Activated T-helper 17 cell treated with anti-CD3 and anti-CD28 coated beads, Interleukin-2, amount 50 U/mL, for 72 hours (primary cell): ENCODE data around the gene TAS2R30. TPM values are rescaled to one million over a fixed set of nuclear protein-coding genes. Genes with fewer than 3 reads are reported as not detected.

Source experiments
- ATAC-seq: fragments of 150-1000 bp; cut with Tn5 transposase; replicated peaks from 2 replicates; pipeline ENCODE4 v1.10.0; 2021; ENCODE audit warnings: mild to moderate bottlenecking, moderate library complexity
- H3K27ac Mint-ChIP-seq: one replicate; pipeline ENCODE4 v1.8.0; 2022; ENCODE audit warnings: mixed read lengths
- H3K27me3 Mint-ChIP-seq: one replicate; pipeline ENCODE4 v1.8.0; 2022; ENCODE audit warnings: mixed read lengths
- H3K36me3 Mint-ChIP-seq: one replicate; pipeline ENCODE4 v1.8.0; 2022; ENCODE audit warnings: low read depth, mild to moderate bottlenecking, mixed read lengths
- H3K4me1 Mint-ChIP-seq: one replicate; pipeline ENCODE4 v1.8.0; 2022; ENCODE audit warnings: mixed read lengths
- H3K4me3 Mint-ChIP-seq: one replicate; pipeline ENCODE4 v1.8.0; 2022; ENCODE audit warnings: mild to moderate bottlenecking, mixed read lengths
- H3K9me3 Mint-ChIP-seq: one replicate; pipeline ENCODE4 v1.8.0; 2022; ENCODE audit warnings: mixed read lengths
- total RNA-seq, 2 donors: library from RNA; stranded (reverse); gene quantifications; one replicate each; pipeline ENCODE4 v1.2.3, GENCODE V29; 2022

TAS2R30 gene, protein sequence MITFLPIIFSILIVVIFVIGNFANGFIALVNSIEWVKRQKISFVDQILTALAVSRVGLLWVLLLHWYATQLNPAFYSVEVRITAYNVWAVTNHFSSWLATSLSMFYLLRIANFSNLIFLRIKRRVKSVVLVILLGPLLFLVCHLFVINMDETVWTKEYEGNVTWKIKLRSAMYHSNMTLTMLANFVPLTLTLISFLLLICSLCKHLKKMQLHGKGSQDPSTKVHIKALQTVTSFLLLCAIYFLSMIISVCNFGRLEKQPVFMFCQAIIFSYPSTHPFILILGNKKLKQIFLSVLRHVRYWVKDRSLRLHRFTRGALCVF
- total RNA-seq, result 1 to 10 TPM; 4.0 to 6.0 TPM

DNA sequence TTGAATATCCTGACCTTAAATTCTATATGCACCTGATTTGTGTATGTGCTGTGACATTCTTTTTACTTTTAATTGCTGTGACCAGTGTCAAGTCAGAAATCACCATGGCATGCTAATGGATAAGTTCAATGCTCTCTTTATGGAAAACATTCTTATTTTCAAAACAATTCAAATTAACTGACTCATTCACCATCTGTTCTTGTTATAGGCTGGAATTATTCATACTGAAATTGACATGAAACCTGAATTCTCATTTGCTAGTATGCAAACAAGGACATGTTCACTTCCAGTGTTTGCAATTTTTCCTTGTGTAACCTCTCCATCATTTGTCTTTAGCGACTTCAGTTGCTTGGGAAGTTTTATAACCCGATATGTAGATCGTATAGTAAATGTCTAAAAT is at the start of gene TAS2R30:
TAS2R30 (minus strand) TSS at position 340 of the 400 bp plus-strand sequence. CDS start 400 bp downstream, outside the sequence.
- no peaks in the 10 kb centered on the region for H3K27me3 Mint-ChIP-seq
- H3K36me3 Mint-ChIP-seq, result peaks cover 15% of the 10 kb centered on the region
- peak within 1 kb of the TSS; percentile 44 for H3K27ac Mint-ChIP-seq
- no peak within 1 kb of the TSS for H3K4me3 Mint-ChIP-seq
- H3K4me1 Mint-ChIP-seq, result peaks cover 21% of the 10 kb centered on the region
- peak; percentile 58 for ATAC-seq
- no peaks in the 10 kb centered on the region for H3K9me3 Mint-ChIP-seq

DNA sequence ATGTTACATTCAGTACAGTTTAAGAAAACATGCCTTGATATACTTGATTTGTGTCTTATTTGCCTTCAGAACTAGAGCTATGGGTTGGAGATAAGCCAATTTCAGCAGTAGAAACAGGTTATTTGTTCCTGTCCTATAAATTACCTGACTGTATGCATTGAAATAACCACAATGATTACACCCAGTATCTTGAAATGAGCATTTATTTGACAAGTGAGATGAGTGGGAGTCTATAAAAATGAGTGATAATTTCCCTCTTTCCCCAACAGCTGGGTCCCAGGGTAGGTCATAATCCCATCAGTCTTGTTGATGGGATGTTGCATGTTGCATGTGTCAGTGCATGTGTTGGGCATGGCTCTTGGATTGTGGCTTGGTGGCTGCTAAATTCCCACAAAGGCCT is 48.6 kb upstream of the TAS2R30 start:
- Mint-ChIP-seq H3K4me1 (no peaks in the 10 kb centered on the region), H3K36me3 (no peaks in the 10 kb centered on the region), H3K4me3 (no peak overlapping the region), H3K27me3 (no peaks in the 10 kb centered on the region), H3K9me3 (no peaks in the 10 kb centered on the region), H3K27ac (no peak overlapping the region)
- ATAC-seq, result peak; percentile 58

DNA sequence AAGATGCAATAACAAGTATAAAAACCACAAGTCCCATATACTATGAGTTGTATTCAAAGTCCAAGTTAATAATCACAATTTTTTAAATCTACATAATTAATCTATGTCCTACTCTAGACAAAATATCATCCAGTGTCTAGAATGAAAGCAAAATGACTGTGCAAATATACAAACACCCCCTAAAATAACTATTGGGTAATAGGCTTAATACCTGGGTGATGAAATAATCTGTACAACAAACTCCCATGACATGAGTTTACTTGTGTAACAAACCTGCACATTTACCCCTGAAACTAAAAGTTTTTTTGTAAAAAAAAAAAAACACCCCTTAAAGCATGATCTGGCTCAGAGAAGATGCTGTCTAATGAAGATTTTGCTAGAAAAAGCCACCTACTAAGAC is 48.1 kb upstream of the TAS2R30 start:
- Mint-ChIP-seq H3K36me3 (no peaks in the 10 kb centered on the region), H3K4me3 (no peak overlapping the region), H3K27me3 (no peaks in the 10 kb centered on the region), H3K9me3 (no peaks in the 10 kb centered on the region), H3K27ac (no peak overlapping the region), H3K4me1 (no peaks in the 10 kb centered on the region)
- ATAC-seq, result no peak

DNA sequence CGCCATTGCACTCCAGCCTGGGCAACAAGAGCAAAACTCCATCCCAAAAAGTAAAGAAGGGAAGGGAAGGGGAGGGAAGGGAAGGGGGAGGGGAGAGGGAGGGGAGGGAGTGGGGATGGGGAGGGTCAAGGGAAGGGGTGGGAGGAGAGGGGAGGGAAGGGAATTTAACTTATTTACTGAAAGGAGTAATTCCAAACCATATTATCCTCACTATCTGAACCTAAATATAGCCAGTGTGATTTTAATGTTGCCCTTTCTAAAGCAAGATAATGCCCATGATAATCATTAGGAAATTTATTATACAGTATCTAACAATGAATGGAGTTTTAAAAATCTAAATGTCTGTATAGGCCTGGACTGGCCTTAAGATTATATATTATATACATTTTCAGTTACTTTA is 43.8 kb upstream of the TAS2R30 start:
- ATAC-seq, result no peak
- H3K36me3 Mint-ChIP-seq, result peaks cover 30% of the 10 kb centered on the region
- H3K4me3 Mint-ChIP-seq, result no peak overlapping the region
- no peaks in the 10 kb centered on the region for H3K27me3 Mint-ChIP-seq
- peaks cover 5% of the 10 kb centered on the region for H3K4me1 Mint-ChIP-seq
- no peaks in the 10 kb centered on the region for H3K9me3 Mint-ChIP-seq
- H3K27ac Mint-ChIP-seq, result no peak overlapping the region

DNA sequence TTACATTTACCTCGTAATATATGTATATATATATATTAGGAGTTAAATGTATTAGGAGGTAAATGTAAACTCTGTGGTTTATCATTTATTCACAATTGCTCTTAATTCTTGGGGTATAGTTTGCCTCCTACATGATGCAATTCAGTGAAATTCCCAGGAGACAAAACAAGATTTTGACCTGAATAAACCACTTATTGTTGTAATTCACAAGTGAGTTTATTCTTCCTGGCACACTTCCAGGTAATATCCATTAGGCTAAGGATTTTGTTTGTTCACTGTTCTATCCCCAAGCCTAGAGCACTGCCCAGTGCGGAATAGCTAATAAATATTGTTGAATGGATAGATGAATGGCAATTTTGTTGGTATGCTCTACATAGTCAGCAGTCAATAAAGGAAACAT is 39.6 kb upstream of the TAS2R30 start:
- H3K4me1 Mint-ChIP-seq, result peaks cover 26% of the 10 kb centered on the region
- no peaks in the 10 kb centered on the region for H3K9me3 Mint-ChIP-seq
- peaks cover 69% of the 10 kb centered on the region for H3K36me3 Mint-ChIP-seq
- no peak overlapping the region for H3K27ac Mint-ChIP-seq
- no peak for ATAC-seq
- H3K27me3 Mint-ChIP-seq, result no peaks in the 10 kb centered on the region
- no peak overlapping the region for H3K4me3 Mint-ChIP-seq

DNA sequence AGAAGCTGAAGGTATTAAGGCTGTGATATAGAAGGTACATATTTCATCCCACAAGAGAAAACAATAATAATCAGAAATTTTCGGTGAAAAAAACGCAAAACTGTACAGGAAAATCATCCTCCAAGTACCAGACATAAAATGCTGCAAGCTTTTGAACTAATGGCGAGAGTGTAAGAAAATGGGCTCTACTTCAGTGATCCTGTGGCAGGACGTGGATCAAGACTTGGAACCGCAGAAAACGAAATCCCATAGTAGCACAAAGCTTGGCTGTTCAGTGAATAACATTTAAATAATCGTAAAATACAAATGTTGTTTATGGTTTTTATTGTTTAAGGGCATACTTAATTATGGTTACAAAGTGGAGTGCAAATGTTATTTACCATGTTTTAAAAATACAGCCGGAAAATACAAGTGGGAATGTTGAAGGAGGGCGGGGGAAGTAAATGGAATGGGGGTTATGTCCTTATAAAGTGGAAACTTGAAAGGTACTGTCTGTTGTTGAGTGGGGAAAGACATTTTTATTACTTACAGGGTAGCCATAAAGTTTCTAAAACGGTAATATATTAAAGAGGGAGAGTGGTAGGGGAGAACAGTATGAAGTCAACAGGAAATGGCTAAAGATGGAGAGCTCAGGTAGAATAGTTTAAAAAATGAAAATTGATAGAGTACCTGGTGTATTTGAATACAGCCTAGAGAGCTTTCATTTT is 37.7 kb upstream of the TAS2R30 start:
- peaks cover 88% of the 10 kb centered on the region for H3K36me3 Mint-ChIP-seq
- peak overlapping the region; percentile 100 for H3K27ac Mint-ChIP-seq
- H3K4me3 Mint-ChIP-seq, result peak overlapping the region; percentile 100
- no peak for ATAC-seq
- H3K27me3 Mint-ChIP-seq, result no peaks in the 10 kb centered on the region
- no peaks in the 10 kb centered on the region for H3K9me3 Mint-ChIP-seq
- peaks cover 38% of the 10 kb centered on the region for H3K4me1 Mint-ChIP-seq

DNA sequence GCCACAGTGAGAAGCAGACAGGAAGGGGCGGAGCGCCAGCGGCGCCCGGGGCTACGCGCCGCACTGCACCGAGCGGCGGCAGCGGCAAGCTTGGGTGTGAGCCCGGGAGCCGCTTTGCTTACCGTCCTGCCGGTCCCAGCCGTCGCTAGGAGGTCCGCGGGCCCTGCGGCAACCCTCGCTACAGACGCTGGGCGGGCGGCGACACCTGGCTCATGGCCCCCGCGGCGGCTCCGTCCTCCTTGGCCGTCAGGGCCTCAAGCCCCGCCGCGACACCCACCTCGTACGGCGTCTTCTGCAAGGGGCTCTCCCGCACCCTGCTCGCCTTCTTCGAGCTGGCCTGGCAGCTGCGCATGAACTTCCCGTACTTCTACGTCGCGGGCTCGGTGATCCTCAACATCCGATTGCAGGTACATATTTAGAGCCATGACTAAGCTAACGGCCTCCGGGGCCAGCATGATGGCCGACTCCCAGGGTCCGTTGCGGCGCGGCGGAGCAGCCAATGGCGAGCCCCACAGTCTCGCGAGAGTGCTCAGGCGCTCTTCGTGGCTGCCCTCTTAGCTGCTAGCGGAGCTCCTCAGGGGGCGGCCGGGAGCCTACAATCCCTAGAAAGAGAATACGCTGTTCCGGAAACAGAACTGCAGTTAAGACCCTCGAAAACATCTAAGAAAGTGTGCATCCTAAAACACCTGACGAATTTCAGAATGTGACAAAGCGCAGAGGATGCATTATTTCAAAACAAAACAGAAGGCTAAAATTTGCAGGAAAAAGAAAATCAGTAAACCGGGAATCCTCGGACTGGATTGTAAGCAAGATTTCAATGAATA is 36.9 kb upstream of the TAS2R30 start, which contains the start of gene SMIM10L1:
SMIM10L1 (plus strand) TSS at position 50 of the 824 bp plus-strand sequence; CDS start at position 213, 163 bp downstream.
- Mint-ChIP-seq H3K4me3 (peak within 1 kb of the TSS; percentile 100), H3K36me3 (peaks cover 88% of the 10 kb centered on the region), H3K9me3 (no peaks in the 10 kb centered on the region), H3K27ac (peak within 1 kb of the TSS; percentile 100), H3K27me3 (no peaks in the 10 kb centered on the region), H3K4me1 (peaks cover 38% of the 10 kb centered on the region)
- ATAC-seq, result peak; percentile 97

DNA sequence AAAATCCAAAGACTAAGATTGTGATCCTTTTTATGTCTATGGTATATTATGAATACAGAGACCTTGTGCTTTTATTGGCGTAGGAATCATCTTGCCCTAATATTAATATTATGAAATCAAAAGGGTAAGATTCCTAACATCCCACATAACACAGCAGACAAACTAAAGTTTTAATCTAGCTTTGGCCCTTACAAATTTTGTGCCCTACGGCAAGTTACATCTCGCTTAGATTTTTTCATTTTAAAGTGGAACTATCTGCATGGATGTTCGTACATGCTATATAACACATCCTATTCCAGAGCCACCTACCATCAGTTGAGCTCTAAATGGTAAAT is 36.3 kb upstream of the TAS2R30 start:
- Mint-ChIP-seq H3K27me3 (no peaks in the 10 kb centered on the region), H3K4me1 (peaks cover 38% of the 10 kb centered on the region)

DNA sequence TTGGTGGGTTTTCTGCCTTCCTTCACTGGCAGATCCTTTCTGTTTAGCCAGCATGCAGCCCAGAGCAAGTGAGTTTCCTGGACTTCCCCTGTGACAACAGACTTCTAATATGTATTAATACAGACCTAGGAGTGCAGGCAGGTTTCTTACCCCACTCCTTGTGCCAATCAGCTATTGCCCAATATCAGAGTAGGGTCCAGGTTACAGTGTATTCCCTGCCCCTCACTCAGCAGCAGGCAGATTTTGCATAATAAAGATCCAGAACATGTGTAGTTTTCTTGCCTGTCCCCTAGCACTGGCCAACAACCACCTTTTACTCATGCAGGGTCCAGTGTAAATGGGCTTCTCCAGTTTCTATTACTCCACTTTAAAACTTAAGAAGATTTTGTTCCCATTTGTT is 31.9 kb upstream of the TAS2R30 start:
- no peaks in the 10 kb centered on the region for H3K27me3 Mint-ChIP-seq
- no peak overlapping the region for H3K27ac Mint-ChIP-seq
- peaks cover 41% of the 10 kb centered on the region for H3K4me1 Mint-ChIP-seq
- H3K9me3 Mint-ChIP-seq, result no peaks in the 10 kb centered on the region
- H3K36me3 Mint-ChIP-seq, result peaks cover 91% of the 10 kb centered on the region
- H3K4me3 Mint-ChIP-seq, result no peak overlapping the region
- ATAC-seq, result no peak

More for the DNA sequence above, 36.3 kb upstream of the TAS2R30 start:
- peak overlapping the region; percentile 100 for H3K27ac Mint-ChIP-seq
- peaks cover 89% of the 10 kb centered on the region for H3K36me3 Mint-ChIP-seq
- no peaks in the 10 kb centered on the region for H3K9me3 Mint-ChIP-seq
- no peak for ATAC-seq
- peak overlapping the region; percentile 100 for H3K4me3 Mint-ChIP-seq

DNA sequence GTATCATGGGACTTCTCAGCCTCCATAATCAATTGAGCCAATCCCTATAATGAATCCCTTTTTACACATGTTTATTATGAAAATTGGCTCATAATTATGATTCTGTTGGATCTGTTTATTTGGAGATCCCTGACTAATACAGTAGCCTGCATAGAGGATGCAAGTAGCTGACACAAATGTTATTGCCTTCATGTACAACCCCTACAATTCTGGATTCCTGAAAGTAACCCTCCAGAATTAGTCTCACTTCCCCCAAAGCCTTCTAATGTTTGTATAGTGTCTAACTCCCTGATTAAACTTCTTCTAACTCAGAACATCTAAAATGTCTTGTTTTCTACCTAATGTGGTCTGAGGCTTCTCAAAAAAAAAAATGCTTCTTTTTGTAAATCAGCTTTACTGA is 29.9 kb upstream of the TAS2R30 start:
- Mint-ChIP-seq H3K36me3 (peaks cover 92% of the 10 kb centered on the region), H3K27me3 (no peaks in the 10 kb centered on the region), H3K4me1 (peaks cover 33% of the 10 kb centered on the region), H3K27ac (no peak overlapping the region), H3K9me3 (no peaks in the 10 kb centered on the region), H3K4me3 (no peak overlapping the region)
- ATAC-seq, result no peak

DNA sequence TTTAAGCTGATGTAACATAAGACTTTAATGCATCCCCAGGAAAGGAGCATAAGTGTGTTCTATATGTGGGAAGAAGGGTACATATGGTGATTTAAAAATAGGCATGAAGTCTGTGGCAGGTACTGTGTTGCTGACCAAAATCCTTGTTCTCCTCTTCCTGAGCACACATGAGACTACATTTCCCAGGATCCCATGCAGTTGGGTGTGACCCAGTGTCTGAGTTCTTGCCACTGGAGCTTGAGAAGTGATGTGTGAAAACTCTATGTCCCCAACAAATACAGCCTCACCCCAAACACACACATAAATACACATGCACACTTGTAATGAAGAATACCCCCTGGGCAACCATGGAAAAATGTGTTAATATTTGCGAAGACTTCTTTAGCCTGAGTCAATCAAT is 28.1 kb upstream of the TAS2R30 start:
- peaks cover 87% of the 10 kb centered on the region for H3K36me3 Mint-ChIP-seq
- no peak overlapping the region for H3K4me3 Mint-ChIP-seq
- no peaks in the 10 kb centered on the region for H3K27me3 Mint-ChIP-seq
- no peaks in the 10 kb centered on the region for H3K9me3 Mint-ChIP-seq
- H3K27ac Mint-ChIP-seq, result no peak overlapping the region
- peaks cover 17% of the 10 kb centered on the region for H3K4me1 Mint-ChIP-seq
- no peak for ATAC-seq

DNA sequence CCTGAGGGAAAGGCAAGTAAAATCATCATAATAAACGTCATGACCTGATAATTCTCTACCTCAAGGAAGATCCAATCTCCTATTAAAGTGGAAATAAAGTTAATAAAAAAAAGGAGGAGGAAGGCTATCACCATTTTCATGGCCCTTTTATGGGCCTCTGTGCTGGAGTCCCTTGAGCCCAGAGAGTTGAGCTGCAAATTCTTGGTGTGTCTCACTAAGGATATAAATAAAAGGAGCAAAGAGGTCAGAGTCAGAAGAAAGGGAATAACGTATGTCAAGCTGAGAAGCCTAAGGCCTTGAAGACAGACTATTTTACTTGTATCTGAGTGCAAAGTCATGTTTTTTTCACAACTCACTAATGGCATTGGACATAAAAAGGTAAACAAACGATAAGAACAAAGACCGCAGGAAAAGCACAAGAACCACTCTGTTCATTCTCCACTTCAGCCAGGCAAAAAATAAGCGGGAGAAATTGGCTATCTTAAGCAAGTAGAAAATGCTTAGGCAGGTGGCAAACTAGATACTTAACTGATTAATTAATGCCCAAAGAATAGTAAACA is 24.5 kb upstream of the TAS2R30 start:
- Mint-ChIP-seq H3K4me1 (peaks cover 9% of the 10 kb centered on the region), H3K36me3 (peaks cover 54% of the 10 kb centered on the region), H3K27ac (no peak overlapping the region), H3K4me3 (no peak overlapping the region), H3K27me3 (no peaks in the 10 kb centered on the region), H3K9me3 (no peaks in the 10 kb centered on the region)
- ATAC-seq, result no peak

DNA sequence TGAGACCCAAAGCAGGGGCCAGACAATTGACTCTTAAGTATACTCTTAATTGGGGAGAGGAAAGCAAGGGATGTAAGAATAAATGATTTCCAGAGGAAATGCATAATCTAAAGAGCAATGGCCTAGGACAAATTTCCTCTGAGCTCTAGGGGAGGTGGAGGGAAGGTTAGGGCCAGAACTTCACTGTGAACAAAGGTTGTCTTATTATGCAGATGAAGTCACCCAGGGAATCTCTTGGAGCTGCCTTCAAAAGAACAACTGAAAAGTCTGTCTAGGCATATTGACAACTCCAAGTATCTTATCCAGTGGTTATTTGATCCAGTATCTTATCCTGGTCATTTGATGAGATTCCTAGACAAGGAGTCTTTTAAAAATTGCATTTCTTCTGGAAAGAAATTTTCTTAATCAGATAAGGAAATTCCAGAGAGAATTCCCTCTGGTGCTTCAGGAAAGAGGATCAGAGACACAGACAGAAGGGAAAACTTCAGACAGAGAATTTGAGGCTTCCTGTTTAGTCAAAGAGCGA is 20.0 kb upstream of the TAS2R30 start:
- no peak for ATAC-seq
- no peak overlapping the region for H3K27ac Mint-ChIP-seq
- H3K4me1 Mint-ChIP-seq, result no peaks in the 10 kb centered on the region

DNA sequence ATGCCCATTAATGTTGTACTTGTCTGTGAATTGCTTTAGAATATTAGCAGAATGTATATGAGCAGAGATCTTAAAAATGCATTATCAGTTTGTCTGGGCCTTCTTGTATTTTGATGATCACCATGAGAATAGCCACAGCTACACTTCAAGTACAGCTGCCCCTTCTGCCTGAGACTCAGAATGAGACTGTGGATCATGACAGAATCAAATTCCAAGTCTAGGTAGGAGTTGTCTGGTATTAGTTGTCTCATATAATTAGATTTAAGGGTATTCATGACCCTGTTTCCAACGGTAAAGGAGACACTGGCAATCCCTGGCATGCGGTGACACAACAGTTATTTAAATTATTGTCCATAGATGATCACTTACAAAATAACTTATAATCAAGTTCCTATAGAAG is 18.3 kb upstream of the TAS2R30 start:
- Mint-ChIP-seq H3K4me1 (no peaks in the 10 kb centered on the region), H3K27ac (no peak overlapping the region), H3K36me3 (peaks cover 17% of the 10 kb centered on the region), H3K9me3 (peaks cover 4% of the 10 kb centered on the region), H3K4me3 (no peak overlapping the region), H3K27me3 (no peaks in the 10 kb centered on the region)
- ATAC-seq, result no peak

More for the DNA sequence above, 20.0 kb upstream of the TAS2R30 start:
- peaks cover 4% of the 10 kb centered on the region for H3K9me3 Mint-ChIP-seq
- H3K36me3 Mint-ChIP-seq, result peaks cover 30% of the 10 kb centered on the region
- H3K27me3 Mint-ChIP-seq, result no peaks in the 10 kb centered on the region
- no peak overlapping the region for H3K4me3 Mint-ChIP-seq
